ENCODE data around the gene TWSG1.

GRCh38 chr18:9431296-9431695 is 96.7 kb downstream of the TWSG1 start:
- no peak for TF ChIP-seq CTCF (IDR thresholded peaks at IDR 0.05; ENCODE audit: poor library complexity, severe bottlenecking)
- no peak for TF ChIP-seq RAD21 (conservative IDR thresholded peaks at IDR 0.05)
- no peak for TF ChIP-seq EP300 (conservative IDR thresholded peaks at IDR 0.05; ENCODE audit: poor library complexity, severe bottlenecking)
- TF ChIP-seq EZH2 (IDR thresholded peaks at IDR 0.05; ENCODE audit: borderline replicate concordance, insufficient read depth, low read length, poor library complexity, severe bottlenecking), result no peak
- TF ChIP-seq POLR2AphosphoS5 (IDR thresholded peaks at IDR 0.05), result no peak

All from neural cell (in vitro differentiated cells).